GM19468 (cell line): ENCODE measurements around the gene CRELD2.

Experiments
- ATAC-seq: cut with Tn5 transposase; IDR thresholded peaks from one replicate; pipeline ENCODE4 v1.9.1; 2021; ENCODE audit warnings: mild to moderate bottlenecking, moderate library complexity, moderate number of reproducible peaks; ENCODE audit not compliant: unreplicated experiment; ENCODE audit errors: extremely low read depth

CRELD2 gene

GRCh38 chr22:49953027-49953679, 34.7 kb downstream of the CRELD2 start:
- no peak for ATAC-seq

GRCh38 chr22:49953680-49954344, 35.4 kb downstream of the CRELD2 start:
- no peak for ATAC-seq

GRCh38 chr22:49954354-49954753, 35.9 kb downstream of the CRELD2 start:
- no peak for ATAC-seq

GRCh38 chr22:49954991-49955580, 36.7 kb downstream of the CRELD2 start:
- no peak for ATAC-seq

- ATAC-seq, result no peak
Observed at GRCh38 chr22:49955581-49956417, 37.4 kb downstream of the CRELD2 start.

GRCh38 chr22:49956418-49956770, 38.0 kb downstream of the CRELD2 start:
- ATAC-seq, result no peak

- ATAC-seq, result no peak
Observed at GRCh38 chr22:49956914-49957825, 38.7 kb downstream of the CRELD2 start.

- ATAC-seq, result no peak
Observed at GRCh38 chr22:49957826-49958365, 39.5 kb downstream of the CRELD2 start.

GRCh38 chr22:49958366-49958921, 40.0 kb downstream of the CRELD2 start:
- ATAC-seq, result no peak

GRCh38 chr22:49958931-49959781, 40.7 kb downstream of the CRELD2 start:
- ATAC-seq, result no peak

GRCh38 chr22:49959782-49960158, 41.3 kb downstream of the CRELD2 start:
- peak; percentile 15 for ATAC-seq

- peak; percentile 53 for ATAC-seq
Observed at GRCh38 chr22:49960159-49961004, 41.9 kb downstream of the CRELD2 start, which contains the start of gene PIM3. Gene PIM3, plus strand, starts transcription at chr22:49960772. Its CDS starts 176 bp downstream, at chr22:49960948.

GRCh38 chr22:49961005-49961600, 42.7 kb downstream of the CRELD2 start:
- ATAC-seq, result no peak

GRCh38 chr22:49961601-49962011, 43.2 kb downstream of the CRELD2 start:
- ATAC-seq, result no peak

- no peak for ATAC-seq
Observed at GRCh38 chr22:49962012-49962750, 43.7 kb downstream of the CRELD2 start.
